NK-92 (cell line): ENCODE measurements around the gene USP5.
"Not testable (repeated sequence)": the region's sequence is repeated elsewhere in the genome, so short reads cannot be mapped to it uniquely, and the experiment has no call there.

Experiments used
- DNase-seq: peaks from one replicate; lab custom pipeline; 2025; ENCODE audit not compliant: unreplicated experiment; lab: John Stamatoyannopoulos, UW

The USP5 gene

GRCh38 chr12:6887460-6887859 lies 35.5 kb downstream of the USP5 start:
- no peak for DNase-seq

GRCh38 chr12:6888360-6888759 lies 36.4 kb downstream of the USP5 start:
- DNase-seq = no peak

GRCh38 chr12:6888794-6889193 lies 36.8 kb downstream of the USP5 start:
- not testable (repeated sequence) for DNase-seq

GRCh38 chr12:6889775-6890573 lies 38.0 kb downstream of the USP5 start:
- not testable (repeated sequence) for DNase-seq

- DNase-seq = peak; percentile 93
Observed at GRCh38 chr12:6890789-6891645, 39.1 kb downstream of the USP5 start.

- no peak for DNase-seq
Observed at GRCh38 chr12:6891646-6892001, 39.7 kb downstream of the USP5 start.

- not testable (repeated sequence) for DNase-seq
Observed at GRCh38 chr12:6892683-6893082, 40.7 kb downstream of the USP5 start.

GRCh38 chr12:6894321-6894720 lies 42.4 kb downstream of the USP5 start:
- no peak for DNase-seq

GRCh38 chr12:6896846-6897435 lies 45.0 kb downstream of the USP5 start:
- DNase-seq = no peak

- no peak for DNase-seq
Observed at GRCh38 chr12:6899427-6899826, 47.5 kb downstream of the USP5 start.

- DNase-seq = no peak
Observed at GRCh38 chr12:6899837-6900519, 48.0 kb downstream of the USP5 start.

- no peak for DNase-seq
Observed at GRCh38 chr12:6902448-6902847, 50.5 kb downstream of the USP5 start.

GRCh38 chr12:6903722-6904121 lies 51.8 kb downstream of the USP5 start:
- no peak for DNase-seq

- DNase-seq = peak; percentile 72
Observed at GRCh38 chr12:6904280-6905276, 52.6 kb downstream of the USP5 start, which contains the start of gene LRRC23. LRRC23 (plus strand) TSS chr12:6904822; CDS start chr12:6905634, 812 bp downstream.

- DNase-seq = no peak
Observed at GRCh38 chr12:6905414-6906040, 53.6 kb downstream of the USP5 start.

- not testable (repeated sequence) for DNase-seq
Observed at GRCh38 chr12:6908141-6908540, 56.2 kb downstream of the USP5 start.

GRCh38 chr12:6909421-6910145 lies 57.6 kb downstream of the USP5 start:
- DNase-seq = no peak

- DNase-seq = no peak
Observed at GRCh38 chr12:6912164-6912935, 60.4 kb downstream of the USP5 start.
